Neutrophil (primary cell): ENCODE data around the gene ILK.

Experiments
- H3K27ac ChIP-seq: fragments of 200-600 bp; sonication (generic); 2 replicates; pipeline ENCODE4 v1.5.1; 2016; ENCODE audit warnings: mild to moderate bottlenecking, moderate library complexity
- H3K27me3 ChIP-seq: fragments of 200-600 bp; sonication (generic); 2 replicates; pipeline ENCODE4 v1.6.0; 2016; ENCODE audit warnings: mild to moderate bottlenecking
- H3K36me3 ChIP-seq: fragments of 200-600 bp; sonication (generic); 2 replicates; pipeline ENCODE4 v1.5.1; 2017
- H3K4me1 ChIP-seq, 2 experiments: fragments of 200-600 bp in 1 of 2; sonication (generic) in 1 of 2; 1 replicate in 1 of 2; 2 replicates in 1 of 2; pipeline versions ENCODE4 v1.5.1 to v1.6.1; 2013 to 2016; ENCODE audit warnings: low read depth in 1 of 2, low read length in 1 of 2, mild to moderate bottlenecking in 1 of 2, moderate library complexity in 1 of 2; ENCODE audit not compliant: control insufficient read depth in 1 of 2, insufficient read depth in 1 of 2
- H3K4me3 ChIP-seq, 2 experiments: fragments of 200-600 bp in 1 of 2; sonication (generic) in 1 of 2; 1 replicate in 1 of 2; 2 replicates in 1 of 2; pipeline ENCODE4 v1.5.1; 2013 to 2016; ENCODE audit warnings: low read depth in 1 of 2, low read length in 1 of 2, mild to moderate bottlenecking in 1 of 2, moderate library complexity in 1 of 2
- H3K9me3 ChIP-seq: fragments of 200-600 bp; sonication (generic); 2 replicates; pipeline ENCODE4 v1.5.1; 2016
- TF ChIP-seq, protein P1 (sequence below): fragments of 200-600 bp; sonication (generic); IDR thresholded peaks from 2 replicates; pipeline ENCODE4 v1.5.1; 2016; ENCODE audit warnings: antibody characterized with exemption

The ILK gene

DNA sequence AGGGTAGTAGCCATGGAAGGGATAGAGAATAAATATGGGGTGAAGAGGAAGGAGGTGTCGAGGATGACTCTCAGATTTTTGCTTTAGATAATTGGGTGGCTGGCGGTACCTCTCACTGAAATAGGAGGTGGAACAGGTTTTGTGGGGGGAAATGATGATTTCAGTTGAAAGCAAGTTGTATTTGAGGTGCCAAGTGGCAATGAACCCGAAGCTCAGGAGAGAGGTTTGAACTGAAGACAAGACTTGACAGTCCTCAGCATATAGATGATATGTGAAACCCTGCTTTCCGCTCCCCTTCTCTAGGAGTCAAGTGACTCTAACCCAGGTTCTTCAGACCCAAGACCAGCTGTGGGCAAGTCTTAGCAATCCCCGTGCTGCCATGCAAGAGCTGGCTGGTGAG, 33.9 kb upstream of the ILK start:
- Histone ChIP-seq H3K4me3 (no peak overlapping the region), H3K36me3 (no peaks in the 10 kb centered on the region), H3K27ac (no peak overlapping the region), H3K27me3 (peaks cover 8% of the 10 kb centered on the region), H3K4me1 (no peaks in the 10 kb centered on the region), H3K9me3 (no peaks in the 10 kb centered on the region)
- TF ChIP-seq, protein P1, sequence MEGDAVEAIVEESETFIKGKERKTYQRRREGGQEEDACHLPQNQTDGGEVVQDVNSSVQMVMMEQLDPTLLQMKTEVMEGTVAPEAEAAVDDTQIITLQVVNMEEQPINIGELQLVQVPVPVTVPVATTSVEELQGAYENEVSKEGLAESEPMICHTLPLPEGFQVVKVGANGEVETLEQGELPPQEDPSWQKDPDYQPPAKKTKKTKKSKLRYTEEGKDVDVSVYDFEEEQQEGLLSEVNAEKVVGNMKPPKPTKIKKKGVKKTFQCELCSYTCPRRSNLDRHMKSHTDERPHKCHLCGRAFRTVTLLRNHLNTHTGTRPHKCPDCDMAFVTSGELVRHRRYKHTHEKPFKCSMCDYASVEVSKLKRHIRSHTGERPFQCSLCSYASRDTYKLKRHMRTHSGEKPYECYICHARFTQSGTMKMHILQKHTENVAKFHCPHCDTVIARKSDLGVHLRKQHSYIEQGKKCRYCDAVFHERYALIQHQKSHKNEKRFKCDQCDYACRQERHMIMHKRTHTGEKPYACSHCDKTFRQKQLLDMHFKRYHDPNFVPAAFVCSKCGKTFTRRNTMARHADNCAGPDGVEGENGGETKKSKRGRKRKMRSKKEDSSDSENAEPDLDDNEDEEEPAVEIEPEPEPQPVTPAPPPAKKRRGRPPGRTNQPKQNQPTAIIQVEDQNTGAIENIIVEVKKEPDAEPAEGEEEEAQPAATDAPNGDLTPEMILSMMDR: no peak

DNA sequence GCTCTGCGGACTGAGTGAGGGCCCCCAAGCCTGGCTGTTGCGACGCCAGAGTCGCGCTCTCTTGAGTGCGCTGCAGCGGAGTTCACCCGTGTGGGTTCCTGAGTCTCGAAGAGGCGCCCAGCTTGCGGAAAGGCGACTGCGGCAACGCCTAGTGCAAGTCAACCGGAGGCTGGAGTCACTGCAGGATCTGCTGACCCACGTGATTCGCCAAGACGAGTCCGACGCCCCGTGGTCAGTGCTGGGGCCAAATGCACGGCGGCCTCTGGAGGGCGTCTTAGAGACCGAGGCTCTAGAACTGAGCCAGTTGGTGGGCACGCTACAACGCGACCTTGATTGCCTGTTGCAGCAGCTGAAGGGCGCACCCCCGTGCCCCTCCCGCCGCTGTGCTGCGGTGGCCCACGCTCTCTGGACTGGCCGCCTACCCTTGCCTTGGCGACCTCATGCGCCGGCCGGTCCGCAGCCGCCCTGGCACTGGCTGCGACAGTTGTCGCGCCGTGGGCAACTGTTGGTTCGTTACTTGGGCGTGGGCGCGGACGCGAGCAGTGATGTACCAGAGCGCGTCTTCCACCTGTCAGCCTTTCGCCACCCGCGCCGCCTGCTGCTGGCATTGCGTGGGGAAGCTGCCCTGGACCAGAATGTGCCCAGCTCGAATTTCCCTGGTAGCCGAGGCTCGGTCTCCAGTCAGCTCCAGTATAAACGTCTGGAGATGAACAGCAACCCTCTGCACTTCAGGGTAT, 32.7 kb upstream of the ILK start:
- H3K27me3 ChIP-seq: peaks cover 8% of the 10 kb centered on the region
- no peak overlapping the region for H3K27ac ChIP-seq
- no peaks in the 10 kb centered on the region for H3K9me3 ChIP-seq
- H3K36me3 ChIP-seq: no peaks in the 10 kb centered on the region
- TF ChIP-seq, protein P1: no peak
- H3K4me1 ChIP-seq: no peaks in the 10 kb centered on the region
- no peak overlapping the region for H3K4me3 ChIP-seq

DNA sequence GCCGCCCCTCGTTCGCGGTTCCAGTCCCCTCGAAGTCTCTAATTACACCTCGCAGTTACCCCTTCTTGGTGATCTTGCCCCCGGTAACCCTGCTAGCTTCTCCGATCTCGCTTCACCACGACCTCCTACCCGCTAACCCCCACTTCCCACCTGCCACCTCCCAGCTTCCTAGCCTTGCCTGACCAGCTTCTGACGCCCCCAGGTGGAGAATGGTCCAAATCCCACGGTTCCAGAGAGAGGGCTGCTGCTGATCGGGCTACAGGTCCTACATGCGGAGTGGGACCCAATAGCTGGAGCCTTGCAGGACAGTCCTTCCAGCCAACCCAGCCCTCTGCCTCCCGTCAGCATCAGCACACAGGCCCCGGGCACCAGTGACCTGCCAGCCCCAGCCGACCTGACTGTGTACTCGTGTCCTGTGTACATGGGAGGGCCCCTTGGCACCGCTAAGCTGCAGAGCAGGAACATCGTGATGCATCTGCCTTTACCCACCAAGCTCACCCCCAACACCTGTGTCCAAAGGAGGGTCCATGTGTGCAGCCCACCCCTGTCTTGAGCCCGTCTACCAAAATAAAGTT, 32.1 kb upstream of the ILK start:
- Histone ChIP-seq H3K4me1 (no peaks in the 10 kb centered on the region), H3K27me3 (peaks cover 8% of the 10 kb centered on the region), H3K9me3 (no peaks in the 10 kb centered on the region), H3K4me3 (no peak overlapping the region), H3K36me3 (no peaks in the 10 kb centered on the region), H3K27ac (no peak overlapping the region)
- TF ChIP-seq, protein P1: no peak

DNA sequence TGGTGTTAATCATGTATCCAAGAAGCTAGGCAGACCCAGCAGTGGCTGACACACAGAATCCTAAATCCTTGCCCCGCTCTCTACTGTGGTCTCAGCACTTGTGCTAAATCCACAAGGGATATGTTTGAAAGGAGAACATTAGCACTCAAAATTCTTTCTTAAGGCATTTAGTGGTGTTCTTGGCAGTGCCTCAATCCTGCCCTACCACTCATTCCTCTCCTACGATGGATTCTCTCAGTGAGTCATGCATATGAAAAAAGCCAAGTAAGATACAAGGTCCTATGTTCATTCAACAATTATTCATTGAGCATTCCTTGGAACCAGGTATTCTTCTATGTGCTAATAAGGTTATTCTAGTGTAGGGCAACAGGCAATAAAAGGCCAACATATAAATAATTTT, 31.4 kb upstream of the ILK start:
- Histone ChIP-seq H3K27ac (no peak overlapping the region), H3K36me3 (no peaks in the 10 kb centered on the region), H3K9me3 (no peaks in the 10 kb centered on the region), H3K27me3 (peaks cover 8% of the 10 kb centered on the region), H3K4me3 (no peak overlapping the region), H3K4me1 (peaks cover 0 to 3% of the 10 kb centered on the region in 2 experiments)
- TF ChIP-seq, protein P1: no peak

DNA sequence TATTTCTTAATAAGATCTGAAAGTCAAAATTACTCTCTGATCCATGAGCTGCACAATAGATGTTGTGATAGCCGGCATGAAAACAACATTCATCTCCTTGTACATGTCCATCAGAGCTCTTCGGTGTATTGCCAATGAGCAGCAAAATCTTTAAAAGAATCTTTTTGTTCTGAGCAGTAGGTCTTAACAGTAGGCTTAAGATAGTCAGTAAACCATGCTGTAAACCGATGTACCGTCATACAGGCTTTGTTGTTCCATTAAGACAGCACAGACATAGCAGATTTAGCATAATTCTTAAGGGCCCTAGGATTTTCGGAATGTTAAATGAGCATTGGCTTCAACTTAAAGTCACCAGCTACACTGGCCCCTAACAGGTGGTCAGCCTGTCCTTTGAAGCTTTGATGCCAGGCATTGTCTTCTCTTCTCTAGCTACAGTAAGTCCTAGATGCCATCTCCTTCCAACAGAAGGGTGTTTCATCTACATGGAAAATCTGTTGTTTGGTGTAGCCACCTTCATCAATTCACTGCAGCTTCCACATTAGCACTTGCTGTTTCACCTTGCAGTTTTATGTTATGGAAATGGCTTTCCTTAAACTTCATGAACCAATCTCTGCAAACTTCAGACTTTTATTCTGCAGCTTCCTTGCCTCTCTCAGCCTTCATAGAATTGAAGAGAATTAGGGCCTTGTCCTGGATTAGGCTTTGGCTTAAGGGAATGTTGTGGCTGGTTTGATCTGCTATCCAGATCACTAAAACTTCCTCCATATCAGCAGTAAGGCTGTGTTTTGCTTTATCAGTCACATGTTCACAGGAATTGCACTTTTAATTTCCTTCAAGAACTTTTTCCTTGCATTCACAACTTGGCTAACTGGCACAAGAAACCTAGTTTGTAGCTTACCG, 28.5 kb upstream of the ILK start:
- TF ChIP-seq, protein P1: no peak
- Histone ChIP-seq H3K4me1 (peaks cover 0 to 3% of the 10 kb centered on the region in 2 experiments), H3K36me3 (no peaks in the 10 kb centered on the region), H3K9me3 (no peaks in the 10 kb centered on the region), H3K27ac (no peak overlapping the region), H3K4me3 (no peak overlapping the region), H3K27me3 (peaks cover 8% of the 10 kb centered on the region)
